Adrenal gland (tissue), 5 donors: ENCODE measurements around the gene CUX1.

Experiments
- POLR2A ChIP-seq, 2 donors: fragments of 450-650 bp; IDR thresholded peaks; one replicate each; pipeline ENCODE4 v1.6.1; 2017; ENCODE audit warnings: antibody characterized with exemption in 2 of 2, mild to moderate bottlenecking in 2 of 2, moderate library complexity in 1 of 2
- TF ChIP-seq, protein P1 (sequence below), 6 experiments: fragments of 450-650 bp in 4 of 6; fragments of 200-600 bp in 2 of 6; sonication (generic) in 1 of 6; IDR thresholded peaks; 1 replicate in 5 of 6; 2 replicates in 1 of 6; pipeline versions ENCODE4 v1.5.1 to v1.8.0; 2016 to 2021; ENCODE audit warnings: antibody characterized with exemption in 6 of 6, mild to moderate bottlenecking in 2 of 6, moderate library complexity in 1 of 6
- donor health status: DM: no; HTN: no; CAD: no.

- TF ChIP-seq, protein P1, sequence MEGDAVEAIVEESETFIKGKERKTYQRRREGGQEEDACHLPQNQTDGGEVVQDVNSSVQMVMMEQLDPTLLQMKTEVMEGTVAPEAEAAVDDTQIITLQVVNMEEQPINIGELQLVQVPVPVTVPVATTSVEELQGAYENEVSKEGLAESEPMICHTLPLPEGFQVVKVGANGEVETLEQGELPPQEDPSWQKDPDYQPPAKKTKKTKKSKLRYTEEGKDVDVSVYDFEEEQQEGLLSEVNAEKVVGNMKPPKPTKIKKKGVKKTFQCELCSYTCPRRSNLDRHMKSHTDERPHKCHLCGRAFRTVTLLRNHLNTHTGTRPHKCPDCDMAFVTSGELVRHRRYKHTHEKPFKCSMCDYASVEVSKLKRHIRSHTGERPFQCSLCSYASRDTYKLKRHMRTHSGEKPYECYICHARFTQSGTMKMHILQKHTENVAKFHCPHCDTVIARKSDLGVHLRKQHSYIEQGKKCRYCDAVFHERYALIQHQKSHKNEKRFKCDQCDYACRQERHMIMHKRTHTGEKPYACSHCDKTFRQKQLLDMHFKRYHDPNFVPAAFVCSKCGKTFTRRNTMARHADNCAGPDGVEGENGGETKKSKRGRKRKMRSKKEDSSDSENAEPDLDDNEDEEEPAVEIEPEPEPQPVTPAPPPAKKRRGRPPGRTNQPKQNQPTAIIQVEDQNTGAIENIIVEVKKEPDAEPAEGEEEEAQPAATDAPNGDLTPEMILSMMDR (IDR thresholded peaks at IDR 0.05) = no peak
- TF ChIP-seq POLR2A (IDR thresholded peaks at IDR 0.05) = no peak
These were observed 37.1 kb upstream of the CUX1 start for GRCh38 chr7:101780281-101780680.
